Measurements from ENCODE around the gene DNAJC16. TPM values are rescaled to one million over a fixed set of nuclear protein-coding genes. Genes with fewer than 3 reads are reported as not detected.

Gene DNAJC16
- total RNA-seq, 1 donor from 2014 or later = 23.9 TPM

DNA sequence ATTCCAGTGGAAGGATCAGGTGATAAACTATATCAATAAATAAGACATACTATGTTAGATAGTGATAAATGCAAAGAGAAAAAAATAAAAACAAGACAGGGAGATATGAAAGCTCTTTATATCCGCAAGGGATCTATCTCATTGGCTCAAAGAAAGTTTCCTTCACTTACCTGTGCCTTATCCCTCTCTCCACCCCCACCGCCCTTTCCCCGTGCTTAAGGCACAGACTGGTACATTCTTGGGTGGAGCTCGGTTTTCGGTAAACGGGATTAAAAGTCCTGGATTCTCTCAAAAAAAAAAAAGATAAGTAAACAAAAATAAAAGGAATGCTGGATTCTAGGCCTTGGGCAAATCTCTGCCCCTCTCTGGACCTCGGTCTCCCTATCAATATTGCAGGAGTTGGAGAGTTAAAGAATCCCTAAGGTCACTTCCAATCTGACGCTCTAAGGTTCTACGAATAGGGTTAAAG is 593 bp upstream of the DNAJC16 start:
- Histone ChIP-seq H3K9me3 (no peaks in the 10 kb centered on the region), H3K27ac (peak overlapping the region; percentile 90), H3K36me3 (peaks cover 10% of the 10 kb centered on the region), H3K4me3 (peak overlapping the region; percentile 83), H3K27me3 (ENCODE audit: low read depth) (no peaks in the 10 kb centered on the region), H3K4me1 (peaks cover 37% of the 10 kb centered on the region)
- DNase-seq = no peak
- intact Hi-C loops (cut with DNase I) = no loop called here
- ATAC-seq = no peak
- TF ChIP-seq, protein P1, sequence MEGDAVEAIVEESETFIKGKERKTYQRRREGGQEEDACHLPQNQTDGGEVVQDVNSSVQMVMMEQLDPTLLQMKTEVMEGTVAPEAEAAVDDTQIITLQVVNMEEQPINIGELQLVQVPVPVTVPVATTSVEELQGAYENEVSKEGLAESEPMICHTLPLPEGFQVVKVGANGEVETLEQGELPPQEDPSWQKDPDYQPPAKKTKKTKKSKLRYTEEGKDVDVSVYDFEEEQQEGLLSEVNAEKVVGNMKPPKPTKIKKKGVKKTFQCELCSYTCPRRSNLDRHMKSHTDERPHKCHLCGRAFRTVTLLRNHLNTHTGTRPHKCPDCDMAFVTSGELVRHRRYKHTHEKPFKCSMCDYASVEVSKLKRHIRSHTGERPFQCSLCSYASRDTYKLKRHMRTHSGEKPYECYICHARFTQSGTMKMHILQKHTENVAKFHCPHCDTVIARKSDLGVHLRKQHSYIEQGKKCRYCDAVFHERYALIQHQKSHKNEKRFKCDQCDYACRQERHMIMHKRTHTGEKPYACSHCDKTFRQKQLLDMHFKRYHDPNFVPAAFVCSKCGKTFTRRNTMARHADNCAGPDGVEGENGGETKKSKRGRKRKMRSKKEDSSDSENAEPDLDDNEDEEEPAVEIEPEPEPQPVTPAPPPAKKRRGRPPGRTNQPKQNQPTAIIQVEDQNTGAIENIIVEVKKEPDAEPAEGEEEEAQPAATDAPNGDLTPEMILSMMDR (IDR thresholded peaks at IDR 0.05) = no peak

DNA sequence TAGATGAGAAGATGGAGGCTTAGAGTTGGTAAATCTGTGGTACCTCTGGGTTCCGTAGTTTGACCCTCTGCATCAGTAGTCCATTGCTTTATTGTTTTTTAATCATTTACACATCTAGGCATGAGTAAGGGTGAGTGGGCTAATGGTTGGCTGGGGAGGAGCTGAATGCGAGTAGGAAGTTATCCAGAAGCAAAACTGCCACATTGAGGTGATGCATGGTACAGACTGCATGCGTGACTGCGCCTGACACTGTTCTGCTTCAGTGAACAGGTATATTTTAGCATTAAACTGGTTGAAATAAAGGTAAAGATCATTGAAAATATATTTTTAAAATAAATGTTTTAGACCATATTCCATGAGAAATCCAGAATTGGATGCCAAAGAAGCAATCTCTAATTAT is 4.4 kb downstream of the DNAJC16 start:
- DNase-seq (no peak), ATAC-seq (no peak)
- no peaks in the 10 kb centered on the region for H3K27me3 ChIP-seq (ENCODE audit: low read depth)
- intact Hi-C loops (cut with DNase I) = no loop called here
- H3K27ac ChIP-seq = no peak overlapping the region
- H3K36me3 ChIP-seq = peaks cover 32% of the 10 kb centered on the region
- TF ChIP-seq, protein P1 (IDR thresholded peaks at IDR 0.05) = no peak
- H3K4me1 ChIP-seq = peaks cover 17% of the 10 kb centered on the region
- no peak overlapping the region for H3K4me3 ChIP-seq
- H3K9me3 ChIP-seq = no peaks in the 10 kb centered on the region

DNA sequence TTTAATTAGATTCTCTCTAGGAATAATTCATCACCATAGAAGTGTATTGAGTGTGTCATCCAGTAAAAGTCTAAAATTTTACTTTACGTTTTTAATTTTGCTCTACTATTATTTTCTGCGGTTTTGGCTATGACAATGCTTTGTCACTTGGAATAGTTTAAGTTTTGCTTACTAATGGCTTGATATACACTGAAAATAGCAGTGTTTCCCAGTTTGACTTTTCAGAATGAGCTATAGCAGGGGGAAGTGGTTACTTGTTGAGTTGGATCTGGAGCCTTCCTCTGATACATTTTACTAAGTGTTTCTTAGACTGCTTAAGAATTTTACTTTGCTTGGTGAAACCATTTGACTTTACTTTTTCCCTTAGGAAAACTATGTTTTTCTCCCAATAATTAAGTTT is 5.0 kb downstream of the DNAJC16 start:
- H3K4me3 ChIP-seq = no peak overlapping the region
- DNase-seq (no peak), ATAC-seq (no peak)
- H3K4me1 ChIP-seq = peaks cover 14% of the 10 kb centered on the region
- no peaks in the 10 kb centered on the region for H3K27me3 ChIP-seq (ENCODE audit: low read depth)
- intact Hi-C loops (cut with DNase I) = no loop called here
- TF ChIP-seq, protein P1 (IDR thresholded peaks at IDR 0.05) = no peak
- no peaks in the 10 kb centered on the region for H3K9me3 ChIP-seq
- H3K36me3 ChIP-seq = peaks cover 39% of the 10 kb centered on the region
- H3K27ac ChIP-seq = no peak overlapping the region

- no peak overlapping the region for H3K4me3 ChIP-seq
- no peaks in the 10 kb centered on the region for H3K4me1 ChIP-seq
- no peaks in the 10 kb centered on the region for H3K9me3 ChIP-seq
- H3K27ac ChIP-seq = no peak overlapping the region
- TF ChIP-seq, protein P1 (IDR thresholded peaks at IDR 0.05) = no peak
- ATAC-seq (no peak), DNase-seq (no peak)
- H3K27me3 ChIP-seq (ENCODE audit: low read depth) = no peaks in the 10 kb centered on the region
- intact Hi-C loops (cut with DNase I) = no loop called here
- H3K36me3 ChIP-seq = peaks cover 95% of the 10 kb centered on the region
Observed at GRCh38 chr1:15538771-15539170, 12.1 kb downstream of the DNAJC16 start.

GRCh38 chr1:15540186-15540585 is 13.5 kb downstream of the DNAJC16 start:
- ATAC-seq (no peak), DNase-seq (no peak)
- no peaks in the 10 kb centered on the region for H3K27me3 ChIP-seq (ENCODE audit: low read depth)
- H3K36me3 ChIP-seq = peaks cover 95% of the 10 kb centered on the region
- H3K27ac ChIP-seq = no peak overlapping the region
- TF ChIP-seq, protein P1 (IDR thresholded peaks at IDR 0.05) = no peak
- H3K4me3 ChIP-seq = no peak overlapping the region
- H3K9me3 ChIP-seq = no peaks in the 10 kb centered on the region
- intact Hi-C loops (cut with DNase I) = no loop called here
- no peaks in the 10 kb centered on the region for H3K4me1 ChIP-seq
